Epidermal melanocyte (primary cell): Measurements from ENCODE around the gene PGAM5.

Experiments
- DNase-seq: peaks from one replicate; pipeline ENCODE4 v3.0.0; 2011; ENCODE audit warnings: low spot score; ENCODE audit not compliant: insufficient read length

PGAM5 gene

GRCh38 chr12:132710405-132711079, at the start of gene PGAM5:
Gene PGAM5 (plus strand): TSS chr12:132710842. CDS start chr12:132710877, 35 bp downstream.
- DNase-seq: peak; percentile 84

- no peak for DNase-seq
Measured at GRCh38 chr12:132660996-132661395, 49.6 kb upstream of the PGAM5 start.

- no peak for DNase-seq
Measured at GRCh38 chr12:132661972-132662371, 48.7 kb upstream of the PGAM5 start.

GRCh38 chr12:132662901-132663755, 47.5 kb upstream of the PGAM5 start:
- DNase-seq: no peak

- no peak for DNase-seq
Measured at GRCh38 chr12:132664206-132665148, 46.2 kb upstream of the PGAM5 start.

- DNase-seq: no peak
Measured at GRCh38 chr12:132665149-132665491, 45.5 kb upstream of the PGAM5 start.

GRCh38 chr12:132665794-132666193, 44.8 kb upstream of the PGAM5 start:
- no peak for DNase-seq

GRCh38 chr12:132668191-132669088, 42.2 kb upstream of the PGAM5 start:
- DNase-seq: no peak

GRCh38 chr12:132669166-132669879, 41.3 kb upstream of the PGAM5 start:
- no peak for DNase-seq

GRCh38 chr12:132672116-132672515, 38.5 kb upstream of the PGAM5 start:
- no peak for DNase-seq

- DNase-seq: no peak
Measured at GRCh38 chr12:132672678-132673077, 38.0 kb upstream of the PGAM5 start.

GRCh38 chr12:132673288-132674179, 37.1 kb upstream of the PGAM5 start:
- no peak for DNase-seq

GRCh38 chr12:132674561-132674960, 36.1 kb upstream of the PGAM5 start:
- DNase-seq: no peak

GRCh38 chr12:132675757-132676432, 34.7 kb upstream of the PGAM5 start:
- no peak for DNase-seq

GRCh38 chr12:132677492-132677891, 33.1 kb upstream of the PGAM5 start:
- DNase-seq: no peak

GRCh38 chr12:132685400-132685799, 25.2 kb upstream of the PGAM5 start:
- DNase-seq: no peak

GRCh38 chr12:132686825-132687210, 23.8 kb upstream of the PGAM5 start:
- DNase-seq: no peak
